ENCODE results near the gene TCF23.

DNA sequence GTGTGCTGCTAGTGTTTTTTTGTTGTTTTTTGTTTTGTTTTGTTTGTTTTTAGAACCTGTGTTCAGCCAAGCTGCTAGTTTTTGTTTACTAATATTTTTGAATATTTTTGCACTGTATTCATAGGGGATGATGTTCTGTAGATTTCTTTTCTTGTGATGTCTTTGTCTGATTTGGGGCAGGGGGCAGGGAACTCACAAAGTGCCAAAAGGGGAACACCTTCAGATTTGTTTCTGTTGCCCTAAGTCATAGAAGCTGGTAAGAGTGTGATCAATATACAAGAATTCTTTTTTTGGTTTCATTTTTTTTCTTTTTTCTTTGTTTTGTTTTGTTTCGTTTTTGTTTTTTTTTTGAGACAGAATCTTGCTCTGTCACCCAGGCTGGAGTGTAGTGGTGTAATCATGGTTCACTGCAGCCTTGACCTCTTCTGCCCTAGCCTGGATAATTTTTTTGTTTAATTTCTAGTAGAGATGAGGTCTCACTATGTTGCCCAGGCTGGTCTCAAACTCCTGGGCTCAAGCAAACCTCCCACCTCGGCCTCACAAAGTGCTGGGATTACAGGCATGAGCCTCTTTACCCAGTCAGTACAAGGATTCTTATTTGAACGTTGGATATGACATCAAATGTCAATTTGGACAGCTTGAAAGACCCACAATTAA lies 30.7 kb downstream of the TCF23 start:
- TF ChIP-seq, protein P1, sequence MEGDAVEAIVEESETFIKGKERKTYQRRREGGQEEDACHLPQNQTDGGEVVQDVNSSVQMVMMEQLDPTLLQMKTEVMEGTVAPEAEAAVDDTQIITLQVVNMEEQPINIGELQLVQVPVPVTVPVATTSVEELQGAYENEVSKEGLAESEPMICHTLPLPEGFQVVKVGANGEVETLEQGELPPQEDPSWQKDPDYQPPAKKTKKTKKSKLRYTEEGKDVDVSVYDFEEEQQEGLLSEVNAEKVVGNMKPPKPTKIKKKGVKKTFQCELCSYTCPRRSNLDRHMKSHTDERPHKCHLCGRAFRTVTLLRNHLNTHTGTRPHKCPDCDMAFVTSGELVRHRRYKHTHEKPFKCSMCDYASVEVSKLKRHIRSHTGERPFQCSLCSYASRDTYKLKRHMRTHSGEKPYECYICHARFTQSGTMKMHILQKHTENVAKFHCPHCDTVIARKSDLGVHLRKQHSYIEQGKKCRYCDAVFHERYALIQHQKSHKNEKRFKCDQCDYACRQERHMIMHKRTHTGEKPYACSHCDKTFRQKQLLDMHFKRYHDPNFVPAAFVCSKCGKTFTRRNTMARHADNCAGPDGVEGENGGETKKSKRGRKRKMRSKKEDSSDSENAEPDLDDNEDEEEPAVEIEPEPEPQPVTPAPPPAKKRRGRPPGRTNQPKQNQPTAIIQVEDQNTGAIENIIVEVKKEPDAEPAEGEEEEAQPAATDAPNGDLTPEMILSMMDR (IDR thresholded peaks at IDR 0.05; ENCODE audit: low read depth, low read length, missing input control) = no peak
- TF ChIP-seq YY1 (IDR thresholded peaks at IDR 0.05) (no peak), REST (IDR thresholded peaks at IDR 0.05) (no peak), FOXA1 (IDR thresholded peaks at IDR 0.05) (no peak), TAF1 (conservative IDR thresholded peaks at IDR 0.05) (no peak), MAX (IDR thresholded peaks at IDR 0.05) (no peak), NR2F2 (IDR thresholded peaks at IDR 0.05) (peak; percentile 43), SP1 (IDR thresholded peaks at IDR 0.05) (peak; percentile 43), RXRA (IDR thresholded peaks at IDR 0.05) (peak; percentile 72 to 75), GABPA (IDR thresholded peaks at IDR 0.05 in 1 of 2, conservative IDR thresholded peaks at IDR 0.05 in 1 of 2) (no peak), ZBTB33 (IDR thresholded peaks at IDR 0.05) (no peak)
- TF ChIP-seq, protein P2, sequence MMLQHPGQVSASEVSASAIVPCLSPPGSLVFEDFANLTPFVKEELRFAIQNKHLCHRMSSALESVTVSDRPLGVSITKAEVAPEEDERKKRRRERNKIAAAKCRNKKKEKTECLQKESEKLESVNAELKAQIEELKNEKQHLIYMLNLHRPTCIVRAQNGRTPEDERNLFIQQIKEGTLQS (IDR thresholded peaks at IDR 0.05) = no peak

Measured in liver (tissue), 3 donors.